Activated naive CD8-positive, alpha-beta T cell (primary cell): Measurements from ENCODE around the gene APOA1.

Source experiments
- H3K27ac Mint-ChIP-seq: one replicate; pipeline ENCODE4 v1.8.0; 2021; ENCODE audit warnings: mixed read lengths
- H3K27me3 Mint-ChIP-seq: one replicate; pipeline ENCODE4 v1.8.0; 2021; ENCODE audit warnings: mixed read lengths
- H3K36me3 Mint-ChIP-seq: one replicate; pipeline ENCODE4 v1.8.0; 2021; ENCODE audit warnings: mixed read lengths
- H3K4me1 Mint-ChIP-seq: one replicate; pipeline ENCODE4 v1.8.0; 2021; ENCODE audit warnings: low read depth, mixed read lengths
- H3K4me3 Mint-ChIP-seq: one replicate; pipeline ENCODE4 v1.8.0; 2021; ENCODE audit warnings: mild to moderate bottlenecking, mixed read lengths
- H3K9me3 Mint-ChIP-seq: one replicate; pipeline ENCODE4 v1.8.0; 2021; ENCODE audit warnings: low read depth, mixed read lengths

Gene APOA1

DNA sequence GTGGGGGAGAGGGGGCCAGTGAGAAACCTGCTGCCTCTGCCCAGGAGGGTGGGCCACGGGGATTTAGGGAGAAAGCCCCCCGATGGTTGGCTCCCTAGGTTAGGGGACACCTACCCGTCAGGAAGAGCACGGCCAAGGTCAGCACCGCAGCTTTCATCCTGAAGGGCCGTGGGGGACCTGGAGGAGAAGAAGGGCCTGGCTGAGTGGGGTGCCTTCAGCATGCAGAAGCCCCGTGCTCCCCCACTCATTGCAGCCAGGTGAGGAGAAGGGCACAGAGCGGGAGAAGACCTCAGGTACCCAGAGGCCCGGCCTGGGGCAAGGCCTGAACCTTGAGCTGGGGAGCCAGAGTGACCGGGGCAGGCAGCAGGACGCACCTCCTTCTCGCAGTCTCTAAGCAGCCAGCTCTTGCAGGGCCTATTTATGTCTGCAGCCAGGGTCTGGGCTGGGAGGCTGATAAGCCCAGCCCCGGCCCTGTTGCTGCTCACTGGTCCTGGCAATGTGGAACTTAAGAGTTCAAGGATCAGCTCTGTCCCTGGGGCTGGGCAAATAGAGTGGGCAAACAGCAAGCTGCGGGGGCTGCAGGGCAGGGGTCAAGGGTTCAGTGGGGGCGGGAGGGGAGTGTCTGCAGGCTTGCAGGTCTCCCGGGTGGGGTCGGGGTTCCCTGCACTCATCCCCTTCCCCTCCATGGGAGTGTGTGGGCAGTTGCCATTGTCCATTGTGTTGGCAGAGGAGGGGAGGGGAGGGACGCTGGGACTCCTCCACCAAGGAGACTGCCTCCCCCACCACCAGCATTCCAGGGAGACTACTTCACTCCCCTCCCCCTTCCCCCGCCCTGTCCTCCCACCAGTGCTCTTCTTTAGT lies at the start of gene APOA1:
APOA1 (minus strand) TSS at position 392 of the 861 bp plus-strand sequence; CDS start at position 157, 235 bp downstream.
- H3K27ac Mint-ChIP-seq, result no peak within 1 kb of the TSS
- no peaks in the 10 kb centered on the region for H3K27me3 Mint-ChIP-seq
- no peaks in the 10 kb centered on the region for H3K36me3 Mint-ChIP-seq
- H3K4me1 Mint-ChIP-seq, result peaks cover 11% of the 10 kb centered on the region
- no peak within 1 kb of the TSS for H3K4me3 Mint-ChIP-seq
- no peaks in the 10 kb centered on the region for H3K9me3 Mint-ChIP-seq

GRCh38 chr11:116885951-116886655 lies 48.7 kb upstream of the APOA1 start:
- peaks cover 8% of the 10 kb centered on the region for H3K36me3 Mint-ChIP-seq
- H3K4me3 Mint-ChIP-seq, result no peak overlapping the region
- no peaks in the 10 kb centered on the region for H3K27me3 Mint-ChIP-seq
- H3K4me1 Mint-ChIP-seq, result peaks cover 17% of the 10 kb centered on the region
- no peaks in the 10 kb centered on the region for H3K9me3 Mint-ChIP-seq
- peak overlapping the region; percentile 23 for H3K27ac Mint-ChIP-seq

- no peak overlapping the region for H3K4me3 Mint-ChIP-seq
- no peaks in the 10 kb centered on the region for H3K27me3 Mint-ChIP-seq
- H3K36me3 Mint-ChIP-seq, result peaks cover 3% of the 10 kb centered on the region
- peak overlapping the region; percentile 43 for H3K27ac Mint-ChIP-seq
- peaks cover 7% of the 10 kb centered on the region for H3K4me1 Mint-ChIP-seq
- H3K9me3 Mint-ChIP-seq, result no peaks in the 10 kb centered on the region
These were observed 45.0 kb upstream of the APOA1 start for GRCh38 chr11:116882386-116882785.

- Mint-ChIP-seq H3K36me3 (peaks cover 3% of the 10 kb centered on the region), H3K27me3 (no peaks in the 10 kb centered on the region), H3K27ac (no peak overlapping the region), H3K4me1 (peaks cover 7% of the 10 kb centered on the region), H3K4me3 (no peak overlapping the region), H3K9me3 (no peaks in the 10 kb centered on the region)
These were observed 43.7 kb upstream of the APOA1 start for GRCh38 chr11:116881143-116881542.

DNA sequence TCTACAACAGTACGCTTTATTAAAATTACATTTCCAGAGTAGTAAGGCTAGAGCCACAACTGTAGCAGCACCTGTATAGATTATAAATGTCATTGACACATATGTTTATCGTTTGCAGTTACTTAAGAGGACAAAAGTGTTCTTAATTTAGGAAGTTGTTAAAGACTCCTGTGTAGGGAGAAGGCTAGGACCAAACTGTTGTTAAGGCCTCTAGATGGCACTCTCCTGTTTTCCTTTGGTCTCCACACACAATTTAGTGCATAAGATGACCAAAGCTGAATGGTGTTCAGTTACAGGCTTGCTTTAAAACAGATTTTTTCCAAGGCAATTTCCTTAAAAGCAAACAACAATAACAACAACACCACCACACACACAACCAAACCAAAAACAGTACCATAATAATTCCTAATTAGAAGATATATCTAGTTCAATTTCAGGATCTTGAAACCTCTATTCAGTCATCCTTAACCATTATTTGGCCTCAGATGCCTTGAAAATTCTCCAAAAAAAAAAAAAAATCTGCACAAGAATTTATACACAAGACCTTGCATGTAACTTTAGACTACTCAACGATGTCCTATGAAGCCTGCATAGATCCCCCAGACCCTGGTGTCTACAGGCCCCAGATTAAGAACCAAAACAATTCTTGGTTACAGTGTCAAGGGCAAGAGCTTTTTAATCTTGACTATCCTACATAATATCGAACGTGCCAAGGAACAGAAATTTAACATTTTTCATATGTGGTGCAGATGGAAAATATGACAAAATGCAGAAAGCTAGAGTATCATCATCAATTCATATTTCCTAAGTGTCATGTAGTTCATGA lies 42.6 kb upstream of the APOA1 start:
- Mint-ChIP-seq H3K9me3 (no peaks in the 10 kb centered on the region), H3K36me3 (peaks cover 6% of the 10 kb centered on the region), H3K27ac (no peak overlapping the region)

DNA sequence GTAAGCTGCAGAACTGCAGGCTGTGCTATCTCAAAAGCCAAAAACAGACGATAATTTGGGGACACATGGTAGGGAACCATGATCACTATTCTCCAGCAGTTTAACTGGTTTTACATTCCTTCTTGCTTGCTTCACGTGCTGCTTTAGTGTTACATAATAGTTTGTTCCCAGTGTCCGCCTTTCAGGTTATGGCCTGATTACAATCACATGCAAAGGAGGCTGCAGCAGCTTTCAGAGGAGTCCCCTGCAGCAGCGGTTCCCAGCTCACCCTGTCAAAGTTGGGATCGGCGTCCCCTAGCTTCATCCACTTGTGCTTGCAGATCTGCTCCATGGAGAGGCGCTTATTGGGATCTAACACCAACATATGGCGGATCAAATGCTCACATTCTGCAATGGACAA lies 39.2 kb upstream of the APOA1 start:
- Mint-ChIP-seq H3K27ac (no peak overlapping the region), H3K4me1 (no peaks in the 10 kb centered on the region), H3K4me3 (no peak overlapping the region), H3K27me3 (no peaks in the 10 kb centered on the region), H3K9me3 (no peaks in the 10 kb centered on the region), H3K36me3 (peaks cover 15% of the 10 kb centered on the region)

More for the DNA sequence above, 42.6 kb upstream of the APOA1 start:
- peaks cover 7% of the 10 kb centered on the region for H3K4me1 Mint-ChIP-seq
- no peak overlapping the region for H3K4me3 Mint-ChIP-seq
- H3K27me3 Mint-ChIP-seq, result no peaks in the 10 kb centered on the region

- H3K4me3 Mint-ChIP-seq, result no peak overlapping the region
- H3K27me3 Mint-ChIP-seq, result no peaks in the 10 kb centered on the region
- peaks cover 19% of the 10 kb centered on the region for H3K36me3 Mint-ChIP-seq
- no peaks in the 10 kb centered on the region for H3K4me1 Mint-ChIP-seq
- H3K9me3 Mint-ChIP-seq, result no peaks in the 10 kb centered on the region
- H3K27ac Mint-ChIP-seq, result no peak overlapping the region
These were observed 37.8 kb upstream of the APOA1 start for GRCh38 chr11:116875194-116875593.

DNA sequence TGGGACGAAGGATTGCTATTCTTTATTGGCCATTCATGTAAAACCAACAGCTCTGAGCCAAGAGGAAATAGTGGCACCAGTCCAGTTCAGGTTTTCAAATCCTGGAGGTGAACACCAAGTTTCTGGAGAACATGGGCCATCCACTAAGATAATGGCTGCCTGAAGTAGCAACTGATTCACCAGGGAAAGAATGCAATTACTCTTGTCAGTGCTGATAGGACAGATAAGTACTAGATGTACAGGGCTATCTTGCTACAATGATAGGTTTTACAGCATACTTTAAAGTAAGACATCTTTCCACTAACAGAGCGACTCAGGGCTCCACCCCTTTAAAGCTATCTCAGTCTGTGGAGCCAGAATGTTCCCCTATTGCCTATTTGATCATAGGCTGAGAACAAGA lies 36.8 kb upstream of the APOA1 start:
- Mint-ChIP-seq H3K4me1 (no peaks in the 10 kb centered on the region), H3K36me3 (peaks cover 19% of the 10 kb centered on the region), H3K4me3 (no peak overlapping the region), H3K9me3 (no peaks in the 10 kb centered on the region), H3K27me3 (no peaks in the 10 kb centered on the region), H3K27ac (no peak overlapping the region)

DNA sequence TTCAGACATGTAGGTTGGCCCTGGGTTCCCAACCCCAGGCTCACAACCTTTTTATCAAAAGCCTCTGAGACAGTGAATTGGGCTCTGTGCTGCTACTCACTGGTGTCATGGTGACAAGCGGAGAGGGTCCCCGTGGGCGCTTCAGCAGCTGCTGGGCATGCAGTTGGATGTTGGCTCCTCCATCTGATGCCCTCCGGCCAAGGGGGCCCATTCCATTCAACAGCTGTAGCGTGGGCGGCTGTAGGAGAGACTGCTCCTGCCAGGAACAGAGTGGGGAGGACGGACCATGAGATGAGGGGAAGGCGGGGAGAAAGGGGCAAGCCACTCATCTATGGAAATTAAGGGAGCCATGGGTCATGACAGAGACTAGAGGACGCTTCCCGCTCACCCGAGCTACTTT lies 36.0 kb upstream of the APOA1 start:
- H3K27ac Mint-ChIP-seq, result no peak overlapping the region
- H3K4me3 Mint-ChIP-seq, result no peak overlapping the region
- peaks cover 22% of the 10 kb centered on the region for H3K36me3 Mint-ChIP-seq
- H3K4me1 Mint-ChIP-seq, result no peaks in the 10 kb centered on the region
- no peaks in the 10 kb centered on the region for H3K9me3 Mint-ChIP-seq
- H3K27me3 Mint-ChIP-seq, result no peaks in the 10 kb centered on the region

DNA sequence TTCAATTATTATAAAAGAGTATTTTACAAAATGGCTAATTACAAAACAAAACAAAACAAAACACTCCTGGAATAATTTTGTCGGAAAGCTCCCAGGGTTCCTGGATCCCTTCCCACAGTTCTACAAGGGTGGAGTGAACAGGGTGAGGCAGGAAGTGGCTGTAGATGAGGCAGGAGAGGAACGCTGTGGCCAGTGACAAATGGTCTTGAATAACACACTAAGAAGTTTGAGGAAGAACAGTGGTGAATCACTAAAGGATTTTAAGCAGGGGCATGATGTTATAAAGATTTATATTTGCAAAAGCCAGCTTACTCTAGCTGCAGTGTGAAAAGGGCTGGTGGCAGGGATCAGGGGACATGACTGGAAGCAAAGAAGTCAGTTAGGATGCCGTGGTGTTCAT lies 33.8 kb upstream of the APOA1 start:
- Mint-ChIP-seq H3K9me3 (no peaks in the 10 kb centered on the region), H3K36me3 (peaks cover 33% of the 10 kb centered on the region), H3K27ac (no peak overlapping the region), H3K4me3 (no peak overlapping the region), H3K27me3 (no peaks in the 10 kb centered on the region), H3K4me1 (no peaks in the 10 kb centered on the region)

DNA sequence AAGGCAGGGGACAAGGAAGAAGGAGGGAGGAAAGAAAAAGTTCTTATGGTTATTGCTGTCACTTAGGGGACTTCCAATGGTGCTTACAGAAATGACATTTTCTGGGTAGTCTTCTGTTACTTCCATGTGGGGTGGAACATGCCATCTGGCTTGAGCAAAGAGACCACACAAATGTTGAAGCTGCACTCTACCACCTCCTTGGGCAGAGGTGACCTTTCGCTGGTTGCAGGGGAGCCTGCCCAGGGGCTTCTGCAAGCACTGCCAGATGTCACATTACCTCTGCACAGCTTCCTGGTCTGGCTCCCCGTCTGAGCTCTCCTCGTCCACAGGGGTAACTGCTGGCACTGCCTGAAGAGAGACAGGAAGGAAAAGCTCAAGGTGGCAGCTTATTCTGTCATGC lies 32.6 kb upstream of the APOA1 start:
- no peak overlapping the region for H3K4me3 Mint-ChIP-seq
- H3K36me3 Mint-ChIP-seq, result peaks cover 35% of the 10 kb centered on the region
- no peaks in the 10 kb centered on the region for H3K9me3 Mint-ChIP-seq
- H3K4me1 Mint-ChIP-seq, result no peaks in the 10 kb centered on the region
- no peaks in the 10 kb centered on the region for H3K27me3 Mint-ChIP-seq
- no peak overlapping the region for H3K27ac Mint-ChIP-seq

- Mint-ChIP-seq H3K27ac (no peak overlapping the region), H3K4me1 (no peaks in the 10 kb centered on the region), H3K36me3 (peaks cover 32% of the 10 kb centered on the region), H3K4me3 (no peak overlapping the region), H3K27me3 (no peaks in the 10 kb centered on the region), H3K9me3 (no peaks in the 10 kb centered on the region)
These were observed 32.2 kb upstream of the APOA1 start for GRCh38 chr11:116869610-116870009.

DNA sequence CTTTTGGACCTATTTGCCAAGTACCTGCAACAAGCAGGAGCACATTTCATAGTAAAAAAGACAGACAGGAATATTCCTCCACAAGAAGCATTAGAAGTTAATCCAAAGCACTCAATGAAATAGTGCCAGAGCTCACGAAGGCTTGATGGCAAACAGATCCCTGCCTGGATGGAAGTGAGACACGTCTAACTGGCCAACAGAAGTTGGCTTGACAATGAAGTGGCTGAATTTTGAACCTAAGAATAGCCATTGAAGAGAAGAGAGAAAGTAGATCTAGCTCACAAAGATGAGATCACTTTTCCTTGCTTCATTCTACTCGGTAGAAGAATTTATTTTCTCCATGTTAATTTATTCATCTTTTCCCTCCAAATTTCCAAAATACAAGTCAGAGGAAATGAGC lies 30.6 kb upstream of the APOA1 start:
- H3K27ac Mint-ChIP-seq, result no peak overlapping the region
- no peak overlapping the region for H3K4me3 Mint-ChIP-seq
- H3K9me3 Mint-ChIP-seq, result no peaks in the 10 kb centered on the region
- H3K27me3 Mint-ChIP-seq, result no peaks in the 10 kb centered on the region
- peaks cover 27% of the 10 kb centered on the region for H3K36me3 Mint-ChIP-seq
- no peaks in the 10 kb centered on the region for H3K4me1 Mint-ChIP-seq

- Mint-ChIP-seq H3K9me3 (no peaks in the 10 kb centered on the region), H3K36me3 (peaks cover 24% of the 10 kb centered on the region), H3K27ac (no peak overlapping the region), H3K4me3 (no peak overlapping the region), H3K4me1 (no peaks in the 10 kb centered on the region), H3K27me3 (no peaks in the 10 kb centered on the region)
These were observed 30.2 kb upstream of the APOA1 start for GRCh38 chr11:116867619-116868018.
